ENCODE results near the gene DEPDC1B.

DEPDC1B gene

GRCh38 chr5:60686157-60686556 is 13.8 kb downstream of the DEPDC1B start:
- no peak for TF ChIP-seq CTCF (IDR thresholded peaks at IDR 0.05)

- TF ChIP-seq CTCF (IDR thresholded peaks at IDR 0.05): no peak
Measured at GRCh38 chr5:60685700-60686099, 14.3 kb downstream of the DEPDC1B start.

GRCh38 chr5:60685028-60685427 is 14.9 kb downstream of the DEPDC1B start:
- no peak for TF ChIP-seq CTCF (IDR thresholded peaks at IDR 0.05)

GRCh38 chr5:60679816-60680215 is 20.1 kb downstream of the DEPDC1B start:
- TF ChIP-seq CTCF (IDR thresholded peaks at IDR 0.05): no peak

GRCh38 chr5:60677850-60678664 is 21.9 kb downstream of the DEPDC1B start:
- peak; percentile 70 for TF ChIP-seq CTCF (IDR thresholded peaks at IDR 0.05)

- TF ChIP-seq CTCF (IDR thresholded peaks at IDR 0.05): no peak
Measured at GRCh38 chr5:60675286-60675685, 24.7 kb downstream of the DEPDC1B start.

GRCh38 chr5:60674251-60675069 is 25.5 kb downstream of the DEPDC1B start:
- no peak for TF ChIP-seq CTCF (IDR thresholded peaks at IDR 0.05)

Data from LNCAP (cell line).